T-helper 2 cell (primary cell): ENCODE data around the gene MPL.

Source experiments
- DNase-seq, 5 experiments: peaks; one replicate each; pipeline versions ENCODE4 v3.0.0 to v3.0.0-alpha.2; 2012 to 2022

Gene MPL

DNA sequence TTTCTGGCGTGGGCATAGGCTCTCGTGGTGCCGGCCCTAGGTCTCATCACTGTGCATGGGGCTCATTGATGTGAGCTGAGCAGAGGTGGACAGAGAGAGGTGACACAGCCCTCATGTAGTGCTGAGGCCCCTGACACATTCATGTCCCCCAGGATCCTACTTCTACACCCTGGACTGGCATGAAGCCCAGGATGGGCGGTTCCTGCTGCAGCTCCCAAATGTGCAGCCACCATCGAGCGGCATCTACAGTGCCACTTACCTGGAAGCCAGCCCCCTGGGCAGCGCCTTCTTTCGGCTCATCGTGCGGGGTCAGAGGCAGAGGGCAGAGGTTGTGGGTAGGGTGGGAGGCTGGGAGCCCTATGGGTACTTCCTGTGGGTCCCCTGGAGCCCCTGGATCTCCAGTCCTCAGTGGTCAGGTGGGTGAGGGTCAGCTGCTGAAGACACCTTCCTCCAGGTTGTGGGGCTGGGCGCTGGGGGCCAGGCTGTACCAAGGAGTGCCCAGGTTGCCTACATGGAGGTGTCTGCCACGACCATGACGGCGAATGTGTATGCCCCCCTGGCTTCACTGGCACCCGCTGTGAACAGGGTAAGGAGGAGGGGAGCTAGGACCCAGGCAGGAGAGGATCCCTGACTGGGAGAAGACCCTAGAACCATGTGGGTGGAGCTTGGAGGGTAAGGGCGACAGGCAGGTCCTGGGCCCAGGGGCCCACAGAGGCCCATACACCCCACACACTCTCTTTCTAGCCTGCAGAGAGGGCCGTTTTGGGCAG is 30.7 kb upstream of the MPL start:
- no peak for DNase-seq

DNA sequence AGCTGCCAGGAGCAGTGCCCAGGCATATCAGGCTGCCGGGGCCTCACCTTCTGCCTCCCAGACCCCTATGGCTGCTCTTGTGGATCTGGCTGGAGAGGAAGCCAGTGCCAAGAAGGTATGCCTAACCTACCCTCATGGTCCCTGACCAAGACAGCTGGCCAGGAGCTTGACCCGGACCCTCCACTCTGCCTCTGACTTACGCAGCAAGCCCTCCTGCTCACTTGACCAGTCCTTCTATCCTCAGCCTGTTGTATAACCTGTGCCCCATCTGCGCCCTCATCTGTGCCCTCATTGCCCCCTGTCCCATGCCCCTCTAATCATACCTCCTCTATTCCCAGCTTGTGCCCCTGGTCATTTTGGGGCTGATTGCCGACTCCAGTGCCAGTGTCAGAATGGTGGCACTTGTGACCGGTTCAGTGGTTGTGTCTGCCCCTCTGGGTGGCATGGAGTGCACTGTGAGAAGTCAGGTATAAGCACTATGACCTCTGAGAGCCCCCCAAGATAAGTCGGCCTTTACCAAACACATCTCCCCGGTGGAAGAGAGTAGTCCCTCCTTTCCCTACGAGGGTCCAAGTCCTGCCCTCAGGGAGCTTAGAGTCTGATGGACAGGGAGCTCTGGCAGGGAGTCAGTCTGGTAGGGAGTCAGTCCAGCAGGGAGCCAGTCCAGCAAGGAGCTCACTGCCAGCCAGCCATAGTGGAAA is 30.0 kb upstream of the MPL start:
- no peak for DNase-seq

GRCh38 chr1:43308635-43309404 is 28.8 kb upstream of the MPL start:
- no peak for DNase-seq

DNA sequence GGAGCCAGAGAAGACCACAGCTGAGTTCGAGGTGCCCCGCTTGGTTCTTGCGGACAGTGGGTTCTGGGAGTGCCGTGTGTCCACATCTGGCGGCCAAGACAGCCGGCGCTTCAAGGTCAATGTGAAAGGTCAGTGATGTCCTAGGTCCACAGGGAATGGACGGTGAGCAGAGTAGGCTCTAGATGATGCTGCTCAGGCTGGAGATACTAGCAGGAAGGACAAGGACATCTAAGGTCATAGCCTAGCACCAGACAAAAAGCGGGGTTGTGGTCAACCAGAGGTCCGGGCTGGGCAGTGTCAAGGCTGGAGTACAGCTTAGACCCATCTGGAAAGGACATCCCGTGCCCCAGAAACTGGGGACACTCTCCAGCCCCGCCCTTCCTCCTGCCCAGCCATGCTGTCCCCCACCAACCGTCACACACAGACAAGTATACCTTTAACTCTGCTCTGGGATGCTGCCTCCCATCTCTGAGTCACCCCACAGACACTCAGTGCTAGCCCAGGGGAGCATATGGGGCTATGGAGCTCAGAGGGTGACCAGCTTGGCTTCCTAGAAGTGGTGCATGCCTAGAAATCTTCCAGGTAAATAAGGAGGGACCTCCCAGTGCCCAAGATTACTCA is 28.1 kb upstream of the MPL start:
- no peak for DNase-seq

- DNase-seq, result no peak
Observed at GRCh38 chr1:43311521-43311920, 26.1 kb upstream of the MPL start.

GRCh38 chr1:43312212-43312623 is 25.4 kb upstream of the MPL start:
- DNase-seq, result no peak

DNA sequence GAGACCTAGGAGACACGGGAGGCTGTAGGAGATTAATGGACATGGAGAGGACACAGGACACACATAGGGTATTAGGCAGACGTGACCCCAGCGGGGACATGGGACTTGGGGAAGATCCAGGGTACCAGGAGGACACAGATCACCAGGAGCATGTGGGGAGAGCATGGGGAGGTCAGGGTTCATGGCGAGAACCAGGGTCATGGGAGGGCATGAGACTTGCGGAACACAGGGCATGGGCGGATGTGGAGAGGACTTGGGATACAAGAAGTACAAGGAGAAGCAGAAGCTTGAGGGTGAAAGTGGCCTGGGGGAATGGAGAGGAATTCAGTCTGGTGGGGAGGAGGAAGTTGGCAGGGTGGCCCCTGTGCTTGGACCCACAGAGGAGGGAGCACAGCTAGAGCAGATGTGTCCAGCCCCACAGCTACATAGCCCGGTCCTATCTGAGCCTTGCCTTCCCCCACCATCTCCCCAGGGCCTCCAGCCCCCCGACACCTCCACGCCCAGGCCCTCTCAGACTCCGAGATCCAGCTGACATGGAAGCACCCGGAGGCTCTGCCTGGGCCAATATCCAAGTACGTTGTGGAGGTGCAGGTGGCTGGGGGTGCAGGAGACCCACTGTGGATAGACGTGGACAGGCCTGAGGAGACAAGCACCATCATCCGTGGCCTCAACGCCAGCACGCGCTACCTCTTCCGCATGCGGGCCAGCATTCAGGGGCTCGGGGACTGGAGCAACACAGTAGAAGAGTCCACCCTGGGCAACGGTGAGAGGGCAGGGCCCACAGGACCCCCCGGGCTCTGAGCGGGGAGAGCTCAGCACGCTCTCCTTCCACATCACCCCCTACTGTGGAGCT is 24.7 kb upstream of the MPL start:
- DNase-seq, result no peak

DNA sequence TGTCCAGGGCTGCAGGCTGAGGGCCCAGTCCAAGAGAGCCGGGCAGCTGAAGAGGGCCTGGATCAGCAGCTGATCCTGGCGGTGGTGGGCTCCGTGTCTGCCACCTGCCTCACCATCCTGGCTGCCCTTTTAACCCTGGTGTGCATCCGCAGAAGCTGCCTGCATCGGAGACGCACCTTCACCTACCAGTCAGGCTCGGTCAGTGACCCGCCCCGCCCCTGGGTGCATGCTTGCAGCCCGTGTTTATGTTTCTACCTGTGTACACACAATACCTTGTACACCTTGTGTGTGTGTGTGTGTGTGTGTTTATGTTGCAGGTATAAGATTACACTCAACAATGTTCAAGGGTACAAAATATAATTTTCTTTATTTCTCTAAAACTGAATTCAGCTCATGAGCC is 23.8 kb upstream of the MPL start:
- no peak for DNase-seq

DNA sequence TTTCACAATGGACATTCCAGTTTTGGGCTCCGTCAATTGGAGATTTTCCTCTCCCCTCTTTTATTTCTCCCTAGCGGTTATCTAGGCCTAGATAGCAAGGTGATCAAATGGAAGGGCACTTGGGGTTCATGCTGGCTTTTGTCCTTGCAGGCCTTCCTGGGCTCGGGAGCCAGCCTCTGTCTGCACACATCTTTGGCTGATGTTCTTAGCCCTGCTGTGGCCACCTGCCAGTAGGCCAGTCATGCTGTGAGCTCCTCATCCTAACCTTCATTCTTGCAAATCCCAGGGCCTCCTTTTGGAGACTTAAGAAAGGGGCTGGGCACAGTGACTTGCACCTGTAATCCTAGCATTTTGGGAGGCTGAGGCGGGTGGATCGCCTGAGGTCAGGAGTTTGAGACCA is 23.4 kb upstream of the MPL start:
- DNase-seq, result no peak

DNA sequence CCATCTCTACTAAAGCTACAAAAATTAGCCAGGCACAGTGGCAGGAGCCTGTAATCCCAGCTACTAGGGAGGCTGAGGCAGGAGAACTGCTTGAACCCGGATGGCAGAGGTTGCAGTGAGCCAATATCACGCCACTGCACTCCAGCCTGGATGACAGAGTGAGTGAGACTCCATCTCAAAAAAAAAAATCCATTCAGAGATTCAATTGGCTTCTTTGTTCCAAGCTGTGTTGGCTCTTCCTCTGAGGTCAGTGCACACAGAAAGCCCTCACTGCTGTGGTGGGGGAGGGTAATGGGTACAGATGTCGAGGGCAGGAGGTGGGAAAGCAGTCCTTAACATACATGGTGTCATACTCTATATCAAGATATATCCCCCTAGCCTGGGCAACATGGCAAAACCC is 22.1 kb upstream of the MPL start:
- no peak for DNase-seq

DNA sequence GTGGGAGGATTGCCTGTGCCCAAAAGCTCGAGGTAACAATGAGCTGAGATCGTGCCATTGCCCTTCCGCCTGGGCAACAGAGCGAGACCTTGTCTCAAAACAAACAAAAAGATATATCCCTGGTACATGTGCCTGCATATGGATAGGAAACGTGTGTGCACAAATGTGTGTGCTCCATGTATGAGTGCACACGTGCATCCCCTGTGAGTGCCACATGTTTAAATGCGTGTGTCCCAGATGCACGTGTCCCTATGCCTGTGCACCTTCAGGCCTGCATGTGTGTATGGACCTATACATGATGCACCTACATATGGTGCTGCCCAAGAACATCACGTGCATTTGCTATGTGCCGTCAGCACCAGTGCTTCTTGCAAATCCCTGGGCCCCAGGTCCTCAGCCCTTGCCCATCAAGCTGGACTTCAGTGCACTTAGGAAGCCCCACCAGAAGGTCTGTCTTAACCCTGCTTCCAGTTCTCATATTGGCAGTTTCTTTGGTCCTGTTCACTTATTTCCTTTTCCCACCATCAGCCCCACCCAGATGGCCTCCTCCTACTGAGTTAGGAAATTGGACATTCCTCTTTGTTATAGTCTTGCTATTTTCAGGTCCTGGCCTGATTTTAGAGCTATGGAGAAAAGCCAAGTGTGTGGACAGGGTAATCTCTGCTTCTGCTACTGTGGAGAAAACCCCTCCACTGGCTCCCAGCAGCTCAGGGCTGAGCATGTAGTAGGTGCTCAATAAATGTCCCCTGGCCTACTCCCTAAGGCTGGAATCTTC is 21.5 kb upstream of the MPL start:
- no peak for DNase-seq

- no peak for DNase-seq
Observed at GRCh38 chr1:43316738-43317520, 20.7 kb upstream of the MPL start.

GRCh38 chr1:43317817-43318471 is 19.7 kb upstream of the MPL start:
- DNase-seq, result no peak

- DNase-seq, result no peak
Observed at GRCh38 chr1:43318831-43319230, 18.8 kb upstream of the MPL start.

DNA sequence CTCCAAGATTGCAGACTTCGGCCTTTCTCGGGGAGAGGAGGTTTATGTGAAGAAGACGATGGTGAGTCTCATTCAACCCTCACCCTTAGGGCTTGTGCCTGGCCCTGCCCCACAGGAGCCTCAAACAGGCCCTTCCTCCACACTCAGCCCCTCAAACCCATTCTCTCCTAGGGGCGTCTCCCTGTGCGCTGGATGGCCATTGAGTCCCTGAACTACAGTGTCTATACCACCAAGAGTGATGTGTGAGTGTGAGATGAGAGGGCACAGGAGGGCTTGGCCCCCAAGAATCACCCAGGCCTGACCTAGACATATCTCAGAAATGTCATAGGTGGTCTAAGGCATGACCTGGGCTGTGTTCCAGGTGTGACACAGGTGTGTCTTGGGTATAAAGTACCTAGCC is 18.3 kb upstream of the MPL start:
- no peak for DNase-seq

GRCh38 chr1:43319766-43320165 is 17.9 kb upstream of the MPL start:
- no peak for DNase-seq

DNA sequence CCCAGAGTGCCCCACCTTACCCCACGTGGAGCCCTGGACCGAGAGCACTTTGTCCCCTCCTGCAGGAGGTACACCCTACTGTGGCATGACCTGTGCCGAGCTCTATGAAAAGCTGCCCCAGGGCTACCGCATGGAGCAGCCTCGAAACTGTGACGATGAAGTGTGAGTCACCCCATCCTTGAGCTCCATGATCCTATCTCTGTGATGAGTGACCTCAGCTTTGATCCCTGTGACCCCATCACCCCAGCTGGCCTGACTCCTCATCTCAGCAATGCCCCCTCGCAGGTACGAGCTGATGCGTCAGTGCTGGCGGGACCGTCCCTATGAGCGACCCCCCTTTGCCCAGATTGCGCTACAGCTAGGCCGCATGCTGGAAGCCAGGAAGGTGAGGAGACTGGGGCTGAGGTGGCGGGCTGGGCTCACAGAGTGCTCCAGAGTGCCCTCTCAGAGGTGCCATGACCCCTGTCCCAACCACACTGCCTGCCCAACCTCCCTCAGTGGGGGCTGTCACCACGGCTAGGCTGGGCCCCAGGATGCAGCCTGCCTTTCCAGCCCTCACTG is 16.2 kb upstream of the MPL start:
- no peak for DNase-seq

DNA sequence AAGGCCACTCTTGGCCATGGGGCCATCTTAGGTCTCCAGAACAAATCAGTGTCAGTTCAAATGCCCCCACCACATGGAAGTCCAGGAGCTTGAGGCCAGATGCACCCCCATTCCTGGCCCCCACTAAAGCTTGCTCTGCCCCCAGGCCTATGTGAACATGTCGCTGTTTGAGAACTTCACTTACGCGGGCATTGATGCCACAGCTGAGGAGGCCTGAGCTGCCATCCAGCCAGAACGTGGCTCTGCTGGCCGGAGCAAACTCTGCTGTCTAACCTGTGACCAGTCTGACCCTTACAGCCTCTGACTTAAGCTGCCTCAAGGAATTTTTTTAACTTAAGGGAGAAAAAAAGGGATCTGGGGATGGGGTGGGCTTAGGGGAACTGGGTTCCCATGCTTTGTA is 15.1 kb upstream of the MPL start:
- DNase-seq, result no peak

GRCh38 chr1:43324810-43325209 is 12.8 kb upstream of the MPL start:
- no peak for DNase-seq

GRCh38 chr1:43325381-43325780 is 12.2 kb upstream of the MPL start:
- DNase-seq, result no peak
